HEK293T (cell line): Measurements from ENCODE around the gene NMT1.

Source experiments
- CTCF ChIA-PET: fragments of 350-600 bp; formaldehyde crosslinking; extraction: SDS; loops from one replicate; lab custom pipeline; 2021; ENCODE audit warnings: antibody characterized with exemption, inconsistent platforms; lab: Yijun Ruan, JAX
- POLR2A ChIA-PET: fragments of 350-600 bp; formaldehyde crosslinking; extraction: SDS; loops from one replicate; lab custom pipeline; 2020; ENCODE audit warnings: antibody characterized with exemption, inconsistent platforms; lab: Yijun Ruan, JAX
- DNase-seq: peaks from one replicate; pipeline ENCODE4 v3.0.0; 2012; ENCODE audit warnings: mixed read lengths; ENCODE audit errors: extremely low spot score
- ARNT ChIP-seq: fragments of 450-650 bp; IDR thresholded peaks from 2 replicates; pipeline ENCODE4 v1.6.1; 2017; ENCODE audit warnings: mild to moderate bottlenecking
- BHLHE40 ChIP-seq: fragments of 450-650 bp; IDR thresholded peaks from 2 replicates; pipeline ENCODE4 v1.6.1; 2016; ENCODE audit warnings: mild to moderate bottlenecking, moderate library complexity, borderline replicate concordance
- CTBP1 ChIP-seq: fragments of 450-650 bp; IDR thresholded peaks from 2 replicates; pipeline ENCODE4 v1.6.1; 2016; ENCODE audit warnings: borderline replicate concordance
- ELF4 ChIP-seq: fragments of 450-650 bp; IDR thresholded peaks from 2 replicates; pipeline ENCODE4 v1.6.1; 2017; ENCODE audit warnings: antibody characterized with exemption
- FOXA1 ChIP-seq: fragments of 450-650 bp; IDR thresholded peaks from 2 replicates; pipeline ENCODE4 v1.6.1; 2016; ENCODE audit warnings: mild to moderate bottlenecking
- FOXK2 ChIP-seq: fragments of 450-650 bp; IDR thresholded peaks from 2 replicates; pipeline ENCODE4 v1.6.1; 2016; ENCODE audit warnings: mild to moderate bottlenecking
- FOXM1 ChIP-seq: fragments of 450-650 bp; IDR thresholded peaks from 2 replicates; pipeline ENCODE4 v1.6.1; 2017; ENCODE audit warnings: mild to moderate bottlenecking, borderline replicate concordance
- HDGF ChIP-seq: fragments of 450-650 bp; IDR thresholded peaks from 2 replicates; pipeline ENCODE4 v1.6.1; 2017; ENCODE audit warnings: antibody characterized with exemption, borderline replicate concordance
- L3MBTL2 ChIP-seq: fragments of 450-650 bp; conservative IDR thresholded peaks from 2 replicates; pipeline ENCODE4 v1.6.1; 2016; ENCODE audit warnings: mild to moderate bottlenecking
- LEF1 ChIP-seq: fragments of 450-650 bp; IDR thresholded peaks from 2 replicates; pipeline ENCODE4 v1.6.1; 2017; ENCODE audit warnings: mild to moderate bottlenecking, borderline replicate concordance
- NFRKB ChIP-seq: fragments of 450-650 bp; IDR thresholded peaks from 2 replicates; pipeline ENCODE4 v1.6.1; 2016; ENCODE audit warnings: mild to moderate bottlenecking, moderate library complexity
- SP1 ChIP-seq: fragments of 450-650 bp; IDR thresholded peaks from 2 replicates; pipeline ENCODE4 v1.6.1; 2017
- SUZ12 ChIP-seq: fragments of 450-650 bp; IDR thresholded peaks from 2 replicates; pipeline ENCODE4 v1.6.1; 2016; ENCODE audit warnings: mild to moderate bottlenecking
- TARDBP ChIP-seq: fragments of 450-650 bp; IDR thresholded peaks from 2 replicates; pipeline ENCODE4 v1.6.1; 2016
- ZNF384 ChIP-seq: fragments of 450-650 bp; IDR thresholded peaks from 2 replicates; pipeline ENCODE4 v1.6.1; 2016
- TF ChIP-seq, protein P1 (sequence below): fragments of 450-650 bp; IDR thresholded peaks from 2 replicates; pipeline ENCODE4 v1.6.1; 2016

The NMT1 gene

DNA sequence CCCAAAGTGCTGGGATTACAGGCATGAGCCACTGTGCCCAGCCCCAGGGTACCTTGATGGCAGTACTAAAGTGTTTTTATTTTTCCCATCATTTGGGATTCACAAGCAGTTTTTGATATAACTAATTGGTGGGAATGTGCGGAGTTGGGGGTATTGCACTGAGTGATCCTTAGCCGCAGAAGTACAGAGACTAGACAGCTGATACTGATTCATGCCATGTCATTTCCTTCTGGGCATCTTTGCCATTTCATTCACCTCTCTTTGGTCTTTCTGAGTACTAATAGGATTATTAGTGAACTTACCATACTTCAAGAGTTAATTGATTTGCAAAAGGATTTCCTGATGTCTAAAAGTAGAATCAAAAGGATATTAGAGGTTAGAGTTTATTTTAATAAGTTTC, 9.7 kb downstream of the NMT1 start:
- DNase-seq = no peak
- TF ChIP-seq CTBP1 = no peak
- TF ChIP-seq ELF4 = no peak
- TF ChIP-seq NFRKB = no peak
- TF ChIP-seq FOXM1 = no peak
- CTCF ChIA-PET = no interaction called here
- POLR2A ChIA-PET = interaction anchor here (2.1 kb wide), 1 partner anchor 10 kb away, joined by 12 read pairs; the partner anchor contains the start of gene NMT1

DNA sequence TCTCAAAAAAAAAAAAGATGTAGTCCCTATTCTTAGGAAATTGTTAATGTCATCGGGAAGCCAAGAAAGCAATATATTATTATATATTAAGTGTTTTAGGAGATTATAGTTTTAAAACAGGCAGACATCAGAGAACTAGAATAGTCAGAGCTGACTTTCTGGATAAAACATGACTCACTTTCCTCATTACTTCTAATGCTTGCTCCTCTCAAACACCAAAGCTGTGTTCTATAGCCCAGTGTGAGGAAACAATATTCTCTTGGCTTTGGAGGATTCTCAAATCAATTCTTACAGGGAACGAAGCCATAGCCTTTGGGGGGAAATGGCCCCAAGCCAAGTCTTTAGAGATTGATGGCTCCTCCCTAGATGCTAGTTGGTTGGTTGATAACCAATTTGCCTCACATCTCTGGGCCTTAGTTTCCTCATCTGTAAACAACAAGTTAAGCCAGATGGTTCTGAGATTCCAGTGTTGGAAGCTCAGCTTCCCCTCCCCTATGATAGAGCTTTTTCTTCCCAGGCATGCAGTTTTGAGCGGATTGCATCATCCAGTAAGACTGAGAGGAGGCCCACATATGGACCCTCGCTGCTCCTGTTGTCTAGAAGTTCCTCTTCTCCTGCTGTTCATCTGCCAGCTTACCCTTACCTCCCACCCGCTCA, 12.4 kb downstream of the NMT1 start:
- TF ChIP-seq CTBP1 (no peak), ZNF384 (no peak), SP1 (no peak), SUZ12 (no peak)
- ChIA-PET CTCF (interaction anchor here (0.8 kb wide), 1 partner anchor 26 kb away, joined by 3 read pairs; no protein-coding TSS in a partner anchor), POLR2A (interaction anchor here (1.0 to 3.1 kb wide), 3 partner anchors 13 to 26 kb away, joined by 3 to 18 read pairs (median 18); partner anchors contain the start of genes DCAKD and NMT1)
- no peak for DNase-seq

DNA sequence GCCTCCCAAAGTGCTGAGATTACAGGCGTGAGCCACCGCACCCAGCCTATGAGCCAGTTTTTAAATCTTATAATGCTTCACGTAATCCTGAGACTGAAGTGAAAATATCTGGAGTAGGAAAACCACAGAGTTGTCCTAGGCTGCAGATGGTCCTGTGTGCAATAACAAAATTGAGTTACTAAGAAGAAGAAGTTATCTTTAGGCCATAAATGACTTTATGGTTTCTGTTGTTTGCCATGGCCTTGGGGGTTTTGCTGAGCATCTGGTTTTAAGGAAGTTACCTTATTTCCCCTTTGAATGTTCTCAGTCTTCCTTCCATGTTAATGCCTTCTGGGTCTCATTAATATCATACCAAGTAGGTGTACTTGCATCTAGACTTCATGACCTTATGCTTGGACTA, 16.5 kb downstream of the NMT1 start:
- CTCF ChIA-PET = no interaction called here
- TF ChIP-seq CTBP1 (no peak), ZNF384 (no peak), ELF4 (no peak), SP1 (no peak), BHLHE40 (no peak), NFRKB (no peak)
- POLR2A ChIA-PET = interaction anchor here (1.8 kb wide), 1 partner anchor 17 kb away, joined by 7 read pairs; the partner anchor contains the start of gene NMT1
- no peak for DNase-seq

DNA sequence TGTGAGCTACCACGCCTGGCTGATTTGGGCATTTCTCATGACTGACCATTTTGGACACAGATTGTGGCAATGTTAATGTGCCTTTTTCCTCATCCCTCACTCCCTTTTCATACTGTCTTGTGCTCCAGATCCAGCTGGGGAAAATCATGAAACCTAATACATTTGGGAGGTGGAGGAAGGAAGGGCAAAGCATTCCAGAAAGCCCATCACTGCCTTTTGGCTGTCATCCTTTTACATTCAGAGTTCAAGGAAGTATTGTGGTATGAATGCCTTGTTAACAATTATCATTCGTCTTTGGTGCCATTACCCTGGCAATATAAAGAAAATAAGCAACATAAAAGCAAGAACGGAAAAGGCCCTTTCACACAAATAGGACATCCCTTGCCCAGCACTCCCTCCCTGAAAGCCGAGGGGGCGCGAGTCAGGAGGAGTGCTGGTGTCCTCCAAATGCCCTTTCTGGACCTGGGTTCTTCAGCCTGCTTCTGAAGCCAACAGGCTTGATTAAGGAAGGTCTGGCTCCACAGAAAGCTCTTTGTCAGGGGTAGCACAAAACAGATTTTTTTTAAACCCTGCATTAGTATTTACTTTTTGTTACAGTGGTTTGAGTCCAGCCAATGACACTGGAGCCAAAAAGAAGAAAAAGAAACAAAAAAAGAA, 20.1 kb downstream of the NMT1 start:
- no peak for TF ChIP-seq SUZ12
- no peak for TF ChIP-seq ZNF384
- no peak for TF ChIP-seq HDGF
- TF ChIP-seq, protein P1, sequence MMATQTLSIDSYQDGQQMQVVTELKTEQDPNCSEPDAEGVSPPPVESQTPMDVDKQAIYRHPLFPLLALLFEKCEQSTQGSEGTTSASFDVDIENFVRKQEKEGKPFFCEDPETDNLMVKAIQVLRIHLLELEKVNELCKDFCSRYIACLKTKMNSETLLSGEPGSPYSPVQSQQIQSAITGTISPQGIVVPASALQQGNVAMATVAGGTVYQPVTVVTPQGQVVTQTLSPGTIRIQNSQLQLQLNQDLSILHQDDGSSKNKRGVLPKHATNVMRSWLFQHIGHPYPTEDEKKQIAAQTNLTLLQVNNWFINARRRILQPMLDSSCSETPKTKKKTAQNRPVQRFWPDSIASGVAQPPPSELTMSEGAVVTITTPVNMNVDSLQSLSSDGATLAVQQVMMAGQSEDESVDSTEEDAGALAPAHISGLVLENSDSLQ = no peak
- TF ChIP-seq L3MBTL2 = no peak
- TF ChIP-seq TARDBP = no peak
- no peak for DNase-seq
- CTCF ChIA-PET = interaction anchor here (0.8 kb wide), 1 partner anchor 54 kb away, joined by 3 read pairs; the partner anchor contains the start of gene ACBD4
- POLR2A ChIA-PET = no interaction called here

DNA sequence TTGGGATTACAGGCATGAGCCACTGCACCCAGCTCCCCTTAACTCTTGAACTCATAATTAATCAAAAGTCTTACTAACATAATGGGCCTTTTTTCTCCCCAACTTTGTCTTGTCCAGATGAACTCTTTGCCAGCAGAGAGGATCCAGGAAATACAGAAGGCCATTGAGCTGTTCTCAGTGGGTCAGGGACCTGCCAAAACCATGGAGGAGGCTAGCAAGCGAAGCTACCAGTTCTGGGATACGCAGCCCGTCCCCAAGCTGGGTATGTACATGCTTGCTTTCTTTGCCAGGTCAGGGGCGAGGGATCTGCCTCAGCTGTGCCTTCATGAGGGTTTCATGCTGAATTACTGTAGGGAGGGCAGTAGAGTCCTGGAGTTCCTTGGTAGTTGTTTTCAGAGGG, 25.3 kb downstream of the NMT1 start:
- POLR2A ChIA-PET = interaction anchor here (1.3 kb wide), 1 partner anchor 49 kb away, joined by 3 read pairs; the partner anchor contains the start of gene ACBD4

DNA sequence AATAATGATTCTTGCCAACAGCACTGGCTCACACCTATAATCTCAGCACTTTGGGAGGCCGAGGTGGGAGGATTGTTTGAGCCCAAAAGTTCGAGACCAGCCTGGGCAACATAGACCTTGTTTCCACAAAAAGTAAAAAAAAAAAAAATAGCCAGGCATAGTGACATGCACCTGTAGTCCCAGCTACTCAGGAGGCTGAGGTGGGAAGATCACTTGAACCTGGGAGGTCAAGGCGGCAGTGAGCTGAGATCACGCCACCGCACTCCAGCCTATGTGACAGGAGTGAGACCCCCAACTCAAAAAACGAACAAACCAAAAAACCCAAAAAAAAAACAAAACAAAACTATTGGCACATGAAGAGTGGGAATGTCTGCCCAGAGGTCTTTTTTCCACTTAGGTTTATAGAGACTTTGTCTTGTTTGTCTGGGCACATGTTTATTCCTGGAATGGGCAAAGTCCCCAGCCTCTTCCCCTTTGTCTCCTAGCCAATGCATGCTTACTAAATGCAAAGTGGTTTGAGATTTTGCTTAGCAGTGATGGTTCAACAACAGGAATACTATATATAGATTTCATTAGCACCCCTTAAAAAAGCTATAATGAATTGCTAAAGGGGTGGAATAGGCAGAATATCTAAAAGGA, 25.9 kb downstream of the NMT1 start:
- no peak for DNase-seq
- CTCF ChIA-PET = interaction anchor here (1.4 kb wide), 1 partner anchor 12 kb away, joined by 4 read pairs; no protein-coding TSS in a partner anchor
- POLR2A ChIA-PET = no interaction called here
- no peak for TF ChIP-seq ZNF384
- TF ChIP-seq ARNT = no peak
- no peak for TF ChIP-seq FOXK2
- no peak for TF ChIP-seq SP1
- TF ChIP-seq FOXA1 = no peak
- TF ChIP-seq HDGF = no peak
- no peak for TF ChIP-seq LEF1
- no peak for TF ChIP-seq TARDBP
- TF ChIP-seq, protein P1 = no peak
- no peak for TF ChIP-seq CTBP1

More for the DNA sequence above, 25.3 kb downstream of the NMT1 start:
- TF ChIP-seq ARNT = no peak
- no peak for TF ChIP-seq NFRKB
- no peak for TF ChIP-seq ZNF384
- no peak for TF ChIP-seq ELF4
- no peak for TF ChIP-seq HDGF
- no peak for TF ChIP-seq FOXA1
- TF ChIP-seq L3MBTL2 = no peak
- no peak for TF ChIP-seq SUZ12
- TF ChIP-seq, protein P1 = no peak
- no peak for TF ChIP-seq LEF1
- no peak for DNase-seq
- CTCF ChIA-PET = interaction anchor here (1.4 kb wide), 1 partner anchor 12 kb away, joined by 4 read pairs; no protein-coding TSS in a partner anchor
